Erythroblast (primary cell): Measurements from ENCODE around the gene ERGIC2.

Source experiments
- GATA1 ChIP-seq: IDR thresholded peaks from 2 replicates; pipeline ENCODE4 v1.6.1; 2011; ENCODE audit warnings: low read depth, mild to moderate bottlenecking, control low read depth, low read length, moderate library complexity
- POLR2A ChIP-seq: IDR thresholded peaks from 2 replicates; pipeline ENCODE4 v1.6.1; 2011; ENCODE audit warnings: mild to moderate bottlenecking, low read length

DNA sequence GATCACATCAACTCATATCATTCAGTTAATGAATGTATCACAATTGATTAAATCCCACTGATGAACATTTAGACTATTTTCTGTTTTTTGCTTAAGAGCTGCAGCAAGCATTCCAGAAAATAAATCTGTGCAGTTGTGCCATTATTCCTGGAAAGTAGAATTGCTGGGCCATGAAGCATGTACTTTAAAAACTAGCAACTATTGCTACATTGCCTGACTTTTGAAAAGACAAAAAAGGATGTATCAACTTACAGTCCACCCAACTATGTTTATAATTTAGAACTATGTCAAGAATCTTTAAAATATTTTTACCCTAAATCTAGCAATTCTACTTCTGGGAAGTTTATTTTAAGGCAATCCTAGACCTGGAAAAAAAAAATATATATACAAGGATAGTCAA lies 33.4 kb upstream of the ERGIC2 start:
- no peak for TF ChIP-seq POLR2A
- no peak for TF ChIP-seq GATA1
